Ovary (tissue), 9 donors: ENCODE results near the gene GRIK3. TPM values are rescaled to one million over a fixed set of nuclear protein-coding genes. Genes with fewer than 3 reads are reported as not detected.

Experiments used
- DNase-seq, 5 donors: peaks; one replicate each; pipeline ENCODE4 v3.0.0-alpha.2; 2019 to 2020
- H3K27ac ChIP-seq, 2 donors: fragments of 200-600 bp; one replicate each; pipeline versions ENCODE4 v1.5.1 to v1.8.0; 2019 to 2022
- H3K27me3 ChIP-seq: fragments of 200-600 bp; one replicate; pipeline ENCODE4 v1.8.0; 2022
- H3K36me3 ChIP-seq: fragments of 200-600 bp; sonication (generic); one replicate; pipeline ENCODE4 v1.5.1; 2019
- H3K4me1 ChIP-seq: one replicate; pipeline ENCODE4 v1.8.1; 2013; ENCODE audit warnings: mild to moderate bottlenecking, moderate library complexity; ENCODE audit not compliant: insufficient read depth
- H3K4me3 ChIP-seq: fragments of 200-600 bp; sonication (generic); one replicate; pipeline ENCODE4 v1.5.1; 2017
- H3K9me3 ChIP-seq, 2 donors: fragments of 200-600 bp in 1 of 2; sonication (generic) in 1 of 2; one replicate each; pipeline versions ENCODE4 v1.5.1 to v1.8.1; 2013 to 2019; ENCODE audit warnings: mild to moderate bottlenecking in 1 of 2, moderate library complexity in 1 of 2
- EP300 ChIP-seq: sonication (generic); formaldehyde crosslinking; IDR thresholded peaks from one replicate; pipeline ENCODE4 v1.6.1; 2017; ENCODE audit warnings: antibody characterized with exemption
- POLR2A ChIP-seq: fragments of 450-650 bp; IDR thresholded peaks from one replicate; pipeline ENCODE4 v1.6.1; 2017; ENCODE audit warnings: antibody characterized with exemption, mild to moderate bottlenecking, moderate library complexity
- WGBS, 3 donors: extraction: QIAGEN DNeasy Blood & Tissue Kit in 1 of 3; methylation state at CpG; one replicate each; pipeline versions ENCODE4 v1.1.5 to v1.1.7; 2013 to 2017; 5-methylcytosine and 5-hydroxymethylcytosine counted together
- intact Hi-C, 4 donors: fragments of 100-400 bp; cut with DNase I; formaldehyde crosslinking; loops; one replicate each; pipeline versions ENCODE4 v1.11.0 to v1.15.1; 2022 to 2023
- polyA plus RNA-seq, 2 donors: library from polyadenylated mRNA; stranded (reverse); fragments of 200-250 nt in 1 of 2; fragments of 350-450 nt in 1 of 2; fragmentation: Illumina TruSeq in 1 of 2; extraction: RNeasy Lipid Tissue Mini Kit (QIAGEN cat#74804) in 1 of 2; gene quantifications; one replicate each; pipeline ENCODE4 v1.2.3, GENCODE V29; 2013 to 2014
- total RNA-seq, 7 donors: library from RNA; depleted of rRNA in 2 of 7; stranded (reverse); fragments of >200 nt in 2 of 7; fragmentation: NEBNext Ultra II Directional in 3 of 7; extraction: Animal tissue kit (Norgen Biotek cat#: 25700) in 3 of 7; gene quantifications; one replicate each; pipeline versions ENCODE4 v1.1.0 to v1.2.4, GENCODE V29; 2016 to 2023
- TF ChIP-seq, protein P1 (sequence below), 3 donors: fragments of 450-650 bp in 2 of 3; fragments of 200-600 bp in 1 of 3; IDR thresholded peaks; one replicate each; pipeline versions ENCODE4 v1.5.1 to v1.8.0; 2016 to 2022; ENCODE audit warnings: antibody characterized with exemption in 3 of 3, mild to moderate bottlenecking in 1 of 3
- donor health status: DM: no; HTN: no; CAD: no; lungs with moderate emphysema.
- donor health status: DM: no; HTN: no; CAD: no.
- donor health status: Bipolar disorder and iron deficiency.
- donor health status: DM: yes; HTN: yes; CAD: no.
- donor health status: DM: no; HTN: no; CAD: no.
- donor health status: DM: yes; HTN: yes; CAD: no.

The GRIK3 gene
- total and polyA plus RNA-seq, 9 donors, result 0.11 to 0.97 (median 0.32) TPM; not detected in 2

DNA sequence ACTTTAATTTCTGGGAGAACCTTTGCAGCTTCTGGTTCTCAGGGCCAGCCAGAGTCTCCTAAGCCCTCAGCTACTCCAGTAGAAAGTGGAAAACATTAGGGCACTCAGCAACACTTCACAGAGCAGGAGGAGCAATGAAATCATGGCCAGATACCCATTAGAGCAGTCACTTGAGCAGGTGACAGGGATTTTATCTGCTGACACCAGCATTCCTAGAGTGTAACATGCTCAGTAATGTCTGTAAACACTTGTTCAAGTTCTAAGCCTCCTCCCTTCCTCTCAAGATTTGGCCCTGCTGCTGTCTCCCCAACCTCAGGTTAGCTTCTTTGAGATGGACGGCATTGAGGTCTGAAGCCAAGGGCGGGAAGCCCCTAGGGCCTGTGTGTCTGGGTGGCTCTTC is 218.0 kb downstream of the GRIK3 start:
- 83 to 91% (median 87%) methylated on average over 2 of the region's 2 CpGs for WGBS, 3 donors
- Histone ChIP-seq H3K4me1 (no peaks in the 10 kb centered on the region), H3K4me3 (no peak overlapping the region), H3K27ac (no peak overlapping the region), H3K27me3 (no peaks in the 10 kb centered on the region), H3K9me3 (no peaks in the 10 kb centered on the region), H3K36me3 (no peaks in the 10 kb centered on the region)
- no peak for DNase-seq
- TF ChIP-seq, protein P1, sequence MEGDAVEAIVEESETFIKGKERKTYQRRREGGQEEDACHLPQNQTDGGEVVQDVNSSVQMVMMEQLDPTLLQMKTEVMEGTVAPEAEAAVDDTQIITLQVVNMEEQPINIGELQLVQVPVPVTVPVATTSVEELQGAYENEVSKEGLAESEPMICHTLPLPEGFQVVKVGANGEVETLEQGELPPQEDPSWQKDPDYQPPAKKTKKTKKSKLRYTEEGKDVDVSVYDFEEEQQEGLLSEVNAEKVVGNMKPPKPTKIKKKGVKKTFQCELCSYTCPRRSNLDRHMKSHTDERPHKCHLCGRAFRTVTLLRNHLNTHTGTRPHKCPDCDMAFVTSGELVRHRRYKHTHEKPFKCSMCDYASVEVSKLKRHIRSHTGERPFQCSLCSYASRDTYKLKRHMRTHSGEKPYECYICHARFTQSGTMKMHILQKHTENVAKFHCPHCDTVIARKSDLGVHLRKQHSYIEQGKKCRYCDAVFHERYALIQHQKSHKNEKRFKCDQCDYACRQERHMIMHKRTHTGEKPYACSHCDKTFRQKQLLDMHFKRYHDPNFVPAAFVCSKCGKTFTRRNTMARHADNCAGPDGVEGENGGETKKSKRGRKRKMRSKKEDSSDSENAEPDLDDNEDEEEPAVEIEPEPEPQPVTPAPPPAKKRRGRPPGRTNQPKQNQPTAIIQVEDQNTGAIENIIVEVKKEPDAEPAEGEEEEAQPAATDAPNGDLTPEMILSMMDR (IDR thresholded peaks at IDR 0.05), result no peak
- TF ChIP-seq POLR2A (no peak), EP300 (no peak)
- intact Hi-C loops, result no loop called here

DNA sequence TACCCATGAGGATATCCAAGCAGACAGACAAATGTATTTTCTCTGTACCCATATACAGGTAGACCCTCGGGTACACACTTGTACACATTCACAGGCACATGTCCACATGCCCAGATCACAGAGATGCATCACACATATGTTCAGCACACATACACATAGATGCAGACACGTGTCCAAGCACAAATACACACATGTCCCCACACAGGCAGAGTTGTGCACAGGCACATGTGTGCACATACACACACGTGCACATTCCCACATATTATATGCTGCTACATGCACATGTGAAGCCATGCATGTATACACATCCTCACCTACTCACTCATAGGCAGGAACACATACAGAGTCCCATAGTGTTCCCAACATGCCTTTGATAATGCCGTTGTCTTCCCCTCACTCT is 219.5 kb downstream of the GRIK3 start:
- no peak for DNase-seq
- Histone ChIP-seq H3K36me3 (no peaks in the 10 kb centered on the region), H3K27me3 (no peaks in the 10 kb centered on the region), H3K4me3 (no peak overlapping the region), H3K4me1 (no peaks in the 10 kb centered on the region), H3K9me3 (no peaks in the 10 kb centered on the region), H3K27ac (no peak overlapping the region)
- WGBS, 3 donors, result 64 to 75% (median 67%) methylated on average over 4 of the region's 4 CpGs
- intact Hi-C loops, result no loop called here
- no peak for TF ChIP-seq POLR2A

DNA sequence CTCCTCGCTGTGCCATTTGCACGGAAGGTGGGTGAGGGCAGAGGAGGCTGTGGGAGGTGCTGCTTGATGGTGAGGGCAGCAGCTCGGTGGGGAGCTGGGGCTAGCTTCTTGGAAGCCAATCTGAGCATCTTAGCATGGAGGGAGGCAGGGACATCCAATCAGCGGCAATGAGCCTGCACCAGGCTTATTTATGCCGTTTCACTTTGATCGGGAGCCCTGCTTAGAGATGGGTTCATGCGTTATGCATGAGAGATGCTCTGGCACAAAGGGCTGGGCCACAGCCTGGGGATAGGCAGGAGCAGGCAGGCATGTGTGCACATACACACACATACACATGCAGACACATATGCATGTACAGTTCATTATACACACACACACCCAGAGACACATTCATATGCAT is 220.2 kb downstream of the GRIK3 start:
- WGBS, 3 donors, result 76 to 89% (median 81%) methylated on average over 7 of the region's 7 CpGs
- no peaks in the 10 kb centered on the region for H3K4me1 ChIP-seq
- no peaks in the 10 kb centered on the region for H3K27me3 ChIP-seq
- TF ChIP-seq EP300, result no peak
- TF ChIP-seq, protein P1 (IDR thresholded peaks at IDR 0.05), result no peak
- no peak for TF ChIP-seq POLR2A
- H3K36me3 ChIP-seq, result no peaks in the 10 kb centered on the region
- intact Hi-C loops, result no loop called here
- H3K4me3 ChIP-seq, result no peak overlapping the region
- H3K27ac ChIP-seq, result no peak overlapping the region
- no peak for DNase-seq
- no peaks in the 10 kb centered on the region for H3K9me3 ChIP-seq

DNA sequence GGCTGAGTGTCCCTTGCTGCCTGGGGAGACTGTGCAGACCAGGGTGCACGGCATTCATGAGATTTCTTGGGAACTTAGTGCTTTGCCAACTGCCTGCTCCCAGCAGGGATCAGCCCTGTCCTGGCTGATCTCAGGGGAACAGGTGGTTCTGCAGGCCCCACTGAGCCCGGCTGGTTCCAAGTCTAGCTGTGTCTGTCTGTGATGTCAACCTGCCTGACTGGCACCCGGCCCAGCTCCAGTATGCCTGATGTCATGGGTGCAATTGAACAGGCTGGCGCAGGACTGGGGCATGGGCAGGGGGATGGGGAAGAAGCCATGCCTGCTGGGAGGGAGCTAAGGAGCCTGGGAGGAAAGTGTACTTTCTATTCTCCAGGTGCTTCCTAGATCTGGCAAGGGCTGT is 227.1 kb downstream of the GRIK3 start:
- no peak overlapping the region for H3K4me3 ChIP-seq
- 62 to 73% (median 63%) methylated on average over 4 of the region's 4 CpGs for WGBS, 3 donors
- intact Hi-C loops, result no loop called here
- no peaks in the 10 kb centered on the region for H3K27me3 ChIP-seq
- DNase-seq, result no peak
- no peak overlapping the region for H3K27ac ChIP-seq
- TF ChIP-seq POLR2A, result no peak
- TF ChIP-seq, protein P1 (IDR thresholded peaks at IDR 0.05), result no peak
- no peak for TF ChIP-seq EP300
- H3K9me3 ChIP-seq, result no peaks in the 10 kb centered on the region
- H3K36me3 ChIP-seq, result no peaks in the 10 kb centered on the region
- no peaks in the 10 kb centered on the region for H3K4me1 ChIP-seq

DNA sequence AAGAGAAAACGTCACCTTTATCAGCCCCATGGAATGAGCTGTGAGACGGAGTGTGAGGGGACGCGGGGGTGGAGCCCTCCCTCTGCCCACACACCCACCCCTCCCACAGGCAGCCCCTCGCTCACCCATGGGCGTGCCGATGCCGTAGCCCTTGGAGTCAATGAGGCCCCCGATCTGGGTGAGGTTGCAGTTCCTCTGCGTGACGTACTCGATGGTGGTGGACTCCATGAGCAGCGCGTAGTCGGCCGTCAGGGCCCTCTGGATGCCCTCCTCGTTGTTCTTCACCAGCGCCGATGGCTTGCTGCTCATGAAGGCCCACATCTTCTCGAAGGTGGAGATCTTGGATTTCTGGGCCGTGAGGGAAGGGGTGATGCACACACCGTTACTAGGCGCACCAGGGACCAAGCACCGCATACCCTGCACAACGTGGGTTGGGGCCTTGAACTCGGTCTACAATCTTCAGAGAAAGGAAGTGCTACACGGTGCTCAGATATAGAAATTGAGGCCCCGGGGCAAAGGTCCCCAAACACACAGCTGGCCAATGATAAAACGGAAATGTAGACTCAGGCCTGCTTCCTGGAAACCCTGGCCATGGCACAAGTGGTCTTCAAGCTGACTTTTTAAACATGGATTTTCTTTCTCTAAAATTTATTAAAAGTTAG is 228.2 kb downstream of the GRIK3 start:
- no peak overlapping the region for H3K4me3 ChIP-seq
- H3K4me1 ChIP-seq, result no peaks in the 10 kb centered on the region
- 65 to 72% (median 65%) methylated on average over 29 of the region's 29 CpGs for WGBS, 3 donors
- H3K27ac ChIP-seq, result no peak overlapping the region
- no peaks in the 10 kb centered on the region for H3K27me3 ChIP-seq
- no peaks in the 10 kb centered on the region for H3K36me3 ChIP-seq
- intact Hi-C loops, result no loop called here
- no peak for DNase-seq
- no peaks in the 10 kb centered on the region for H3K9me3 ChIP-seq
- TF ChIP-seq, protein P1 (IDR thresholded peaks at IDR 0.05), result no peak
- TF ChIP-seq POLR2A (no peak), EP300 (no peak)
